IMR-90 (cell line): Measurements from ENCODE around the gene TRA2B.

ENCODE experiments used
- CHD1 ChIP-seq: IDR thresholded peaks from 2 replicates; pipeline ENCODE4 v1.6.1; 2012; ENCODE audit warnings: low read depth, low read length, improper control_type of control experiment
- CTCF ChIP-seq: conservative IDR thresholded peaks from 2 replicates; pipeline ENCODE4 v1.5.1; 2012; ENCODE audit warnings: mild to moderate bottlenecking, low read depth, low read length, improper control_type of control experiment
- FOS ChIP-seq: fragments of 150-350 bp; IDR thresholded peaks from 2 replicates; pipeline ENCODE4 v1.6.1; 2016; ENCODE audit warnings: low read depth, low read length
- POLR2A ChIP-seq: IDR thresholded peaks from 2 replicates; pipeline ENCODE4 v1.6.1; 2012; ENCODE audit warnings: mild to moderate bottlenecking, low read depth, low read length
- RFX5 ChIP-seq: IDR thresholded peaks from 2 replicates; pipeline ENCODE4 v1.8.0; 2012; ENCODE audit warnings: low read depth, mild to moderate bottlenecking, low read length, moderate library complexity
- USF2 ChIP-seq: fragments of 150-350 bp; IDR thresholded peaks from 2 replicates; pipeline ENCODE4 v1.6.1; 2017; ENCODE audit warnings: mild to moderate bottlenecking, antibody characterized with exemption, low read length, low read depth

- no peak for TF ChIP-seq CTCF
- no peak for TF ChIP-seq RFX5
- TF ChIP-seq USF2: no peak
- no peak for TF ChIP-seq FOS
- no peak for TF ChIP-seq POLR2A
- TF ChIP-seq CHD1: no peak
These were observed 58.9 kb downstream of the TRA2B start for GRCh38 chr3:185878920-185879319.
